GM12865 (cell line): ENCODE measurements around the gene EPHA1.
"Not testable (repeated sequence)": the region's sequence is repeated elsewhere in the genome, so short reads cannot be mapped to it uniquely, and the experiment has no call there.

Experiments
- DNase-seq: peaks from one replicate; pipeline ENCODE4 v3.0.0; 2010; ENCODE audit warnings: low read depth
- H3K4me3 ChIP-seq: 2 replicates; pipeline ENCODE4 v1.5.1; 2011; ENCODE audit warnings: mild to moderate bottlenecking, low read depth, low read length, control low read depth
- TF ChIP-seq, protein P1 (sequence below): IDR thresholded peaks from 2 replicates; pipeline ENCODE4 v1.5.1; 2011; ENCODE audit warnings: low read length, control low read depth, low read depth, inconsistent platforms; ENCODE audit not compliant: insufficient read depth; ENCODE audit errors: missing control alignments

Gene EPHA1

DNA sequence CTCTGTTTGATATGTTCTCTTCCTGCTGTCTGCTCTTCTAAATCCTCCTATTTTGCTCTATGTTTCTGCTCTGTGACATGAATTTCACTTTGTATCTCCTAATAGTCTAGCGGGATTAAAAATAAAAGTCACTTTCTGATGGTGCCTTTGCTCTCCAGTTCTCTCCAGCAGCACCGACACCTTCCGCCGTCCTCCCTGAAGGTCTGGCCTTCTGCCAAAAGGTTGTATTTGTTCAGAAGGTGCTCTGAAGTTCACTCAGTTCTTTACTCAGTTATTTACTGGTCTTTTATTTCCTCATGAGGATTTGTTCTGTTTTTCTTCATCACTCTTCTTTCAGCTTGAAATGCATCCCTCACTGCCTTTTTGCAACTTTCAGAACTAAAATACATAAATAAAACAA, 11.2 kb upstream of the EPHA1 start:
- no peak overlapping the region for H3K4me3 ChIP-seq
- TF ChIP-seq, protein P1, sequence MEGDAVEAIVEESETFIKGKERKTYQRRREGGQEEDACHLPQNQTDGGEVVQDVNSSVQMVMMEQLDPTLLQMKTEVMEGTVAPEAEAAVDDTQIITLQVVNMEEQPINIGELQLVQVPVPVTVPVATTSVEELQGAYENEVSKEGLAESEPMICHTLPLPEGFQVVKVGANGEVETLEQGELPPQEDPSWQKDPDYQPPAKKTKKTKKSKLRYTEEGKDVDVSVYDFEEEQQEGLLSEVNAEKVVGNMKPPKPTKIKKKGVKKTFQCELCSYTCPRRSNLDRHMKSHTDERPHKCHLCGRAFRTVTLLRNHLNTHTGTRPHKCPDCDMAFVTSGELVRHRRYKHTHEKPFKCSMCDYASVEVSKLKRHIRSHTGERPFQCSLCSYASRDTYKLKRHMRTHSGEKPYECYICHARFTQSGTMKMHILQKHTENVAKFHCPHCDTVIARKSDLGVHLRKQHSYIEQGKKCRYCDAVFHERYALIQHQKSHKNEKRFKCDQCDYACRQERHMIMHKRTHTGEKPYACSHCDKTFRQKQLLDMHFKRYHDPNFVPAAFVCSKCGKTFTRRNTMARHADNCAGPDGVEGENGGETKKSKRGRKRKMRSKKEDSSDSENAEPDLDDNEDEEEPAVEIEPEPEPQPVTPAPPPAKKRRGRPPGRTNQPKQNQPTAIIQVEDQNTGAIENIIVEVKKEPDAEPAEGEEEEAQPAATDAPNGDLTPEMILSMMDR = no peak
- DNase-seq = no peak

DNA sequence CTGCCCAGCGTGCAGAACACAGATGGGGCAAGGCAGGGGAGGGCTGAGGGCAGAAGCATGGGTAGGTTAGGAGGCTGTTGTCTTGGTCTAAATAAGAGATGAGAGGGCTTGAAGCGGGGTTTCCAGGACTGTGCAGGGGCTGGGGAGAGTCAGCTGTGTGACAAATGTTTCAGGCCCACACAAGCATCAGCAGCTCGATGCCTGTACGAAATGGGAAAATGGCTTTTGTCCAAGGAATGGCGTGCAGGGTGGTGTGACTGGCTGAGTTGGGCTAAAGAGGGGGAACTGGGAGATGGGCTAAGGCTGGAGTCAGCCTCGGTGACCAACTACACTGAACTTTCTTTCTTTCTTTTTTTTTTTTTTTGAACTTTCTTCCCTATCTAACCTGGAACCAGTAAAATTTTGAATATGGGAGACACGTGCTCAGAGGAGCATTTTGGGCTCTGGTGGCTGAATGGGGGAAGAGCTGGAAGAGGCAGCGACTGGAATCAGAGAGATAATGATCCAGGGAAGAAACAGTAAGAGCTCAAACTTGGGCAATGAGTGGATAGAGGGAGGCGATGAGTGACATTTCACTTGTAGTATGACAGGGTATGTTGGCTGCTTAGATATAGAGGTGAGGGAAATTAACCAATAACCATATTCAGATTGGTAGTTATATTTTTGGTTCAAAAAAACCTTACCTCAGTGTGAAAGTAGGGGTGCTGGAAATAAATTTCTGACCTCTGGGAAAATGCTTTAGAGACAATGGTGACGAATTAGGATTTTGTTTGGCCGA, 10.2 kb upstream of the EPHA1 start:
- no peak for DNase-seq
- TF ChIP-seq, protein P1 = no peak
- no peak overlapping the region for H3K4me3 ChIP-seq

DNA sequence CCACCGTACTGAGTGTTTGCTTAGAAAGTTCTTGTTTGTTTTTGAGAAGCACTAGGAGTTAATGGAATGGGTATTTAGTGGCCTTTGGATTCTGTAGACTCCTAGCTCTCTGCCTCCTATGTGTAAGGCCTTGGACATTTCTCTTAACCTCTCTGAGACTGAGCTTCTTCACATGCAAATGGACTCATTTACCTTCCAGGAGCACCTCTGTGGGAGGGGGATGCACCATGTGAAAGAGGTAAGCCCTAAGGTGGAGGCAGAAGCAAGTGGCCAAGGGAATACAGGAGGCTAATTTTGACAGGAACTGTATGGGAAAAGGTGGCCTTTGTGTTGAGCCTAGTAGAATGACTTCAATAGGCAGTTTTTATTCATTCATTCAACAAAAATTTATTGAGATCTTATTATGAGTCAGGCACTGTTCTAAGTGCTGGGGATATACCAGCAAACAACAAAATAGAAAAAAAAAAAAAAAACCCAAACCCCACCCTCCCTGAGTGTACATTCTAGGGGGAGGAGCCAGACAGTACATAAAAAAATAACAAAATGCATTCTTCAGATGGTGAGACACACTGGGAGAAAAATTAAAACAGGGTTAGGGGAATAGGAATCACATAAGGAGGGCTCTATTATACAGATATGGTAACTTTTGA, 9.2 kb upstream of the EPHA1 start:
- H3K4me3 ChIP-seq = no peak overlapping the region
- TF ChIP-seq, protein P1 = no peak
- no peak for DNase-seq

DNA sequence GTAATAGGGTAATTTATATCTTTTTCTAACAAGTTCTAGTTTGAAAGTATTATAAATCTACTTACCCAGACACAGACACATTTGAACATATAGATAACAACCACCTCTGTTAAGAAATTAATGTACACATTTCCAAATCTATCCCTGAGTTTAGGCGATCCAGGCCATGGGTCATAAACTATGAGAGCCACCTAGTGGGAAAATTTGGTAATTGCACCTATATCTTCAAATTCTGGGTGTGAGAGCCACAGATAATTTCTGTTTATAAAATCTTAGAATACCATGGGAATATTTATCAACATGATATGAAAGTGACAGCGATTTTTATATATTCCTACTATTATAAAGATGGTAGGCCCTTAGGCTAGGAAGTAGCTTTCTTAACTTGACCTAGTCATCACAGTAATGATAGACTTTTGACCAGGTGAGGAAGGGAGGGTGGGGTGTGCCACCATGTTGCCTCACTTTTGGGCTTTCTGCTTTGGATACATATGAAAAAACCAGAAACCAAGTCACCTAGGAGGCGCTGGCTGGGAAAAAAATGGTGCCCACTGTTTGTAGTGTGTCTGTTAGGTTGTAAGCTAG, 8.0 kb upstream of the EPHA1 start:
- H3K4me3 ChIP-seq = no peak overlapping the region
- TF ChIP-seq, protein P1 = peak; percentile 63
- peak; percentile 56 for DNase-seq

DNA sequence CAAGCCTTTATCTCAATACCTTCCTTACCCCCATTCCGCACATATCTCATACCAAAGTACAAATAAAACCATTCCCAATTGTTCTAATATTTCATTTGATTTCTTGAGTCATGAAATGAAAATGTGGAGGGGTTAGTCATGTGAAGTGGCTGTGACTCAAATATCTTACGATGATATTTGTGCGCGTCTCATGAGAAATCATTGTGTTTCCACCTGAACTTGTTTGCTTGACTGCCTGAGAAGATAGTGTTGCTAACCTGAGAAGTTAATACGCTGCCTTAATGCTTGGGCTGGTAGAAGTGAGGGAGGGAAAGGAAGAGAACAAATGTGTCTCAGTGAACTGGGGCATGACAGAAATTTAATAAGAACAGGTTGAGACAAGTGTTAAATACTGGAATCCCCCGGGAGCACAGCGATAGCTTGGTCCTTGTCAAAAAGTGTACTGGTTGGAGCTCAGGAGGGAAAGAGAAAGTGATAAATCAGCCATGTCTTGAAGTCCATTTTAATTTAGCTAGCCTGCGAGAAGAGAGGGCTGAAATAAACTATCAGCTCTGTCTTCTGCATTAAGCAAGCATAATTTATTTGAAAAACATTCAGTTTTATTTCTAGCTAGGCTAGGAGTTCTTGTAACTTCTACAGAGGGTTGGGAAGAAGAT, 7.2 kb upstream of the EPHA1 start:
- TF ChIP-seq, protein P1 = no peak
- no peak overlapping the region for H3K4me3 ChIP-seq
- DNase-seq = no peak

DNA sequence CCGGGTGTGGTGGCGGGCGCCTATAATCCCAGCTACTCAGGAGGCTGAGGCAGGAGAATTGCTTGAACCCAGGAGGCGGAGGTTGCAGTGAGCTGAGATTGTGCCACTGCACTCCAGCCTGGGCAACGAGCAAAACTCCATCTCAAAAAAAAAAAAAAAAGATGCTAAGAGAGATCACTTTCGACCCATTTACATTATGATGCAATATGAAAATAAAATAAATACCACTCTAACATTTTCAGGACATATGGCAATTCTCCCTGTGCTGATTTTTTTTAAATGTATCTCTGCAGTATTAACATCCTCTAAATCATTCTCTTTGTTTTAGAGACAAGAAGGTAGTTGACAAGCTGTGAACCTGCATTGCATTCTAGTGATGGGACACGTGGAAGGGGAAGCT, 6.6 kb upstream of the EPHA1 start:
- DNase-seq, H3K4me3 ChIP-seq: not testable (repeated sequence)

DNA sequence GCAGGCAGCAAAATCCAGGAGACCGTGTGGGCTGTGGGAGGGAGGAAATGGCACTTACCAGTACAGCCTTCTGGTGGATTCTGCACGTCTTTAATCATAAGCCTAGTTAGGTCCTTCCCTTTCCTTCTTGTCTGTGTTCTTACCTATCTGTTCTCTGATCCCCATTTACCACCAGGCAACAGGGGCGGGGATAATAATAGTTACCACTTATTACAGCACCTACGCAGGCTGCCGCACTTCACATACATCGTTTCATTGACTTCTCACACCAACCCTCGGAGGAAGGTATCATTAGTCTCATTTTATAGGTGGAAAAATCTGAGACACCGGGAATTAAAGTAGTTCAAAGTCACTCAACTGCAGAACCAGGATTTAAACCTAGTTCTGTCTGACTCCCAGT, 4.5 kb upstream of the EPHA1 start:
- H3K4me3 ChIP-seq = no peak overlapping the region
- TF ChIP-seq, protein P1 = no peak
- DNase-seq = no peak
